ENCODE results near the gene PUM1. TPM values are rescaled to one million over a fixed set of nuclear protein-coding genes. Genes with fewer than 3 reads are reported as not detected.
A peak's percentile ranks its signal among the peaks of the same experiment; 100 is the strongest.

Gene PUM1
- 73.6 TPM for polyA plus RNA-seq (2013, experiment 1 of 2)
- 75.2 TPM for polyA plus RNA-seq (2013, experiment 2 of 2)

DNA sequence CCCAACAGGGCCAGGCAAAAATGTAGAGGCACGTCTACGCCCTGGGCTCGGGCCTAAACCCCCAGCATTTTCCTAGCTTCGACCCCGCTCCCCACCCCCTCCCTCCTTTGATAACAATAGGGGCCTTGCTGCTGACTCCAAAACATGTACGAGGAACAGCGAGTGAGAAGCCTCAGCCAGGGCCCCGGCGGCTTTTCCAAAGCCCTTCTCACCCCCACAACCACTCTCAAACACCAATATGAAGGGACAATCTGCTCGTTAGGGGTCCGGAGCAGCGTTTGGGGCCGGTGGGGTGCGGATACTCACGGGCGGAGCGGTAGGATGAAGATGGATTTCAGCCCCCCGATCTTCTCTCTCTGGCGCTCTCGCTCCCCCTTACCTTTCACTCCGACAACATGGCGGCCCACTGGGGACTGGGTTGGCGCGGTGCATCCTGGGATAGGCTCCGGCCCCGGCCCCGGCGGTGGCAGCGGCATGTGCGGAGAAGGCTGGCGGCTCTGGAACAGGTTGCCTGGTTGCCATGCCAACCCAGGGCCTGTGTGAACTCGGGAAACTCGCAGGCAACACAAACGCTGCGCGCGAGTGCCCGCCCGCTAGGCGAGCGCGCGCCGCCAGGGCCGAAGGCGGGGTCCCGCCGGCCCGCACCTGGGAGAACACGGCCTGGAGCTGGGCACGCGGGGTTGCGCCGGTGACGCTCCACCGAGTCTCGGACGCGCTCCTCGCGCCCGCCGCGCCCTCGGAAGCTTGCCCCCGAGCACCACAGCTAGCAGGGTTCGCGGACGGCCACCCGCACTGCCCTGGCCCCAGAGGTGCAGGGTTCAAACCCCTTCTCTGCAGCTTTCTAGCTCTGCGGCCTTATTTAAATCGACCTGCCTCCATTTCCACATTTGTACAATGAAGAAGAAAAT is at the start of gene PUM1:
PUM1 (minus strand) TSS at position 408 of the 908 bp plus-strand sequence. CDS start 6,151 bp downstream, outside the sequence.
- Histone ChIP-seq H3K4me3 (ENCODE audit: low read length in 2 of 2) (peak within 1 kb of the TSS; percentile 73 to 85), H3K27me3 (ENCODE audit: control insufficient read depth in 3 of 3, insufficient read depth in 3 of 3, low read depth in 1 of 3, low read length in 3 of 3) (no peaks in the 10 kb centered on the region), H2AK5ac (ENCODE audit: low read depth, low read length) (peak within 1 kb of the TSS; percentile 85), H2BK120ac (ENCODE audit: low read depth, low read length) (peak within 1 kb of the TSS; percentile 81), H3K4ac (ENCODE audit: low read length) (no peak within 1 kb of the TSS), H2BK5ac (ENCODE audit: low read length) (peak within 1 kb of the TSS; percentile 93), H2BK15ac (ENCODE audit: low read length) (peak within 1 kb of the TSS; percentile 45), H3K9me3 (replicated peaks in 1 of 2; ENCODE audit: control insufficient read depth in 2 of 2, insufficient read depth in 1 of 2, low read depth in 1 of 2, low read length in 2 of 2) (no peaks in the 10 kb centered on the region), H3K4me2 (ENCODE audit: insufficient read depth, low read length, poor library complexity, severe bottlenecking) (peak within 1 kb of the TSS; percentile 77), H3K4me1 (ENCODE audit: control insufficient read depth in 2 of 2, insufficient read depth in 1 of 2, low read depth in 1 of 2, low read length in 2 of 2) (peaks cover 0 to 2% of the 10 kb centered on the region in 2 donors), H3K27ac (replicated peaks; ENCODE audit: low read length) (peak within 1 kb of the TSS; percentile 98), H2BK12ac (ENCODE audit: low read length) (peak within 1 kb of the TSS; percentile 73), H3K9ac (ENCODE audit: low read depth, low read length, poor library complexity) (peak within 1 kb of the TSS; percentile 88), H3K79me1 (ENCODE audit: low read depth, low read length) (no peaks in the 10 kb centered on the region), H4K8ac (ENCODE audit: low read depth, low read length) (peak within 1 kb of the TSS; percentile 82), H2AFZ (ENCODE audit: low read length) (peak within 1 kb of the TSS; percentile 97), H3K23ac (ENCODE audit: low read depth, low read length, poor library complexity) (peak within 1 kb of the TSS; percentile 80), H3K18ac (ENCODE audit: low read length) (peak within 1 kb of the TSS; percentile 99), H3K36me3 (replicated peaks in 1 of 2; ENCODE audit: control insufficient read depth in 2 of 2, insufficient read depth in 2 of 2, low read length in 2 of 2) (peaks cover 0 to 20% of the 10 kb centered on the region in 2 donors), H3K14ac (ENCODE audit: low read length) (peak within 1 kb of the TSS; percentile 82), H4K91ac (ENCODE audit: low read depth, low read length, poor library complexity) (peak within 1 kb of the TSS; percentile 92)
- peak; percentile 98 for DNase-seq (ENCODE audit: low spot score)
- no CpG with 5 or more reads among the region's 72 CpGs for WGBS, 2 donors (ENCODE audit: extremely low coverage in 2 of 2, insufficient read length in 2 of 2, insufficient replicate concordance in 1 of 2)

DNA sequence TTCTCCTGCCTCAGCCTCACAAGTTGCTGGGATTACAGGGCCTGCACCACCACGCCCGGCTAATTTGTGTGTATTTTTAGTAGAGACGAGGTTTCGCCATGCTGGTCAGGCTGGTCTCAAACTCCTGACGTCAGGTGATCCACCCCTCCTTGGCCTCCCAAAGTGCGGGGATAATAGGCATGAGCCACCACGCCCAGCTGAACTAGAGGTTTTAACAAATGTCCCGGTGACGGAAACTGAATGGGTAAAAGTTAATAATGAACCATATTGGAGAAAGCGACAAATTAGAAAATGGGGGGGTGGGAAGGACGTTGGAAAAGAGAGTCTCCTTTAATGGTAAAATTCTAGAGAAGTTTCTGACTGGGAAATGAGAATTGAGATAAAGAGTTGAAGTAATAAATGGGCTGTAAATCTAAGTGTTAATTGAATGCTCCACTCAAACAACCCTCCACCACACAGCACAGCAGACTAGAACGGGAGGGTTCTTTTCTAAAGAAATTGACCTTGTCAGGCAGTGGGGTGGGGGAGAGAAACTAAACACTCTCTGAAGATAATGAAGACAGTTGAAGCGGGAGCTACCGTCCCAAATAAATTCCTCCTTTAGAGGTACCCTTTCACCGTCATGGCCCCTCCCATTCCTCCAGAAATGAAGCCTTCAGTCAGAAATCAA is 46.9 kb upstream of the PUM1 start:
- no peak overlapping the region for H3K4me3 ChIP-seq (ENCODE audit: low read length in 2 of 2)
- H3K18ac ChIP-seq (ENCODE audit: low read length): no peak overlapping the region
- H3K36me3 ChIP-seq (replicated peaks in 1 of 2; ENCODE audit: control insufficient read depth in 2 of 2, insufficient read depth in 2 of 2, low read length in 2 of 2): no peaks in the 10 kb centered on the region
- H3K4me1 ChIP-seq (ENCODE audit: control insufficient read depth in 2 of 2, insufficient read depth in 1 of 2, low read depth in 1 of 2, low read length in 2 of 2): peaks cover 6 to 10% of the 10 kb centered on the region in 2 donors
- H3K27me3 ChIP-seq (ENCODE audit: control insufficient read depth in 3 of 3, insufficient read depth in 3 of 3, low read depth in 1 of 3, low read length in 3 of 3): no peaks in the 10 kb centered on the region
- H2BK5ac ChIP-seq (ENCODE audit: low read length): no peak overlapping the region
- H4K91ac ChIP-seq (ENCODE audit: low read depth, low read length, poor library complexity): no peak overlapping the region
- H3K9ac ChIP-seq (ENCODE audit: low read depth, low read length, poor library complexity): no peak overlapping the region
- H3K14ac ChIP-seq (ENCODE audit: low read length): no peak overlapping the region
- no peaks in the 10 kb centered on the region for H3K9me3 ChIP-seq (replicated peaks in 1 of 2; ENCODE audit: control insufficient read depth in 2 of 2, insufficient read depth in 1 of 2, low read depth in 1 of 2, low read length in 2 of 2)
- H3K27ac ChIP-seq (replicated peaks; ENCODE audit: low read length): no peak overlapping the region
- H2AFZ ChIP-seq (ENCODE audit: low read length): peak overlapping the region; percentile 25
- H2BK12ac ChIP-seq (ENCODE audit: low read length): no peak overlapping the region
- H2AK5ac ChIP-seq (ENCODE audit: low read depth, low read length): no peak overlapping the region
- DNase-seq (ENCODE audit: low spot score): no peak
- H3K4ac ChIP-seq (ENCODE audit: low read length): no peak overlapping the region
- no peak overlapping the region for H3K23ac ChIP-seq (ENCODE audit: low read depth, low read length, poor library complexity)
- H3K79me1 ChIP-seq (ENCODE audit: low read depth, low read length): no peaks in the 10 kb centered on the region
- no peak overlapping the region for H3K4me2 ChIP-seq (ENCODE audit: insufficient read depth, low read length, poor library complexity, severe bottlenecking)
- no peak overlapping the region for H2BK120ac ChIP-seq (ENCODE audit: low read depth, low read length)
- no peak overlapping the region for H4K8ac ChIP-seq (ENCODE audit: low read depth, low read length)
- no peak overlapping the region for H2BK15ac ChIP-seq (ENCODE audit: low read length)
- WGBS, 2 donors (ENCODE audit: extremely low coverage in 2 of 2, insufficient read length in 2 of 2, insufficient replicate concordance in 1 of 2): 100% methylated on average over 2 of the region's 15 CpGs; no CpG with 5 or more reads in 1 of the 2 donors

DNA sequence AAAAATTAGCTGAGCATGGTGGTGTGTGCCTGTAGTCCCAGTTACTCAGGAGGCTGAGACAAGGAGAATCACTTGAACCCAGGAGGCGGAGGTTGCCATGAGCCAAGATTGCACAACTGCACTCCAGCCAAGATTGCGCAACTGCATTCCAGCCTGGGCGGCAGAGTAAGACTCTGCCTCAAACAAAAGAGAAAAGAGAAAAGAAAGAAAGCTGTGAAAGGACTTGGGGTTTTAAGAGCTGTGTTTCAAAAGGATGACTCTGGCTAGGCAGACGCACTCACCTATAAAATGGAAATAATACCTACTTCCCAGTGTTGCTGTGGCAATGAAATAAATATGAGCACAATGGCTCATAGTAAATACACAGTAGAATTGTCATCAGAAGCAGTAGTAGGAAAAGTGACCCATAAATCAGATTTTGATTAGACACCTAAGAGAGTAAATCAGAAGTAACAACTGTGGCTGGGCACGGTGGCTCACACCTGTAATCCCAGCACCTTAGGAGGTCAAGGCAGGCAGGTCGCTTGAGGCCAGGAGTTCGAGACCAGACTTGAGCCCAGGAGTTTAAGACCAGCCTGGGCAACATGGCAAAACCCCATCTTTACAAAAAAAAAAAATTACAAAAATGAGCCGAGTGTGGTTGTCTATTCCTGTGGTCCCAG is 45.9 kb upstream of the PUM1 start:
- no peaks in the 10 kb centered on the region for H3K27me3 ChIP-seq (ENCODE audit: control insufficient read depth in 3 of 3, insufficient read depth in 3 of 3, low read depth in 1 of 3, low read length in 3 of 3)

More for the DNA sequence above, 45.9 kb upstream of the PUM1 start:
- peaks cover 6 to 10% of the 10 kb centered on the region in 2 donors for H3K4me1 ChIP-seq (ENCODE audit: control insufficient read depth in 2 of 2, insufficient read depth in 1 of 2, low read depth in 1 of 2, low read length in 2 of 2)
- H2AFZ ChIP-seq (ENCODE audit: low read length): no peak overlapping the region
- no peak overlapping the region for H3K27ac ChIP-seq (replicated peaks; ENCODE audit: low read length)
- H3K4ac ChIP-seq (ENCODE audit: low read length): no peak overlapping the region
- H2BK15ac ChIP-seq (ENCODE audit: low read length): no peak overlapping the region
- no CpG with 5 or more reads among the region's 8 CpGs for WGBS, 2 donors (ENCODE audit: extremely low coverage in 2 of 2, insufficient read length in 2 of 2, insufficient replicate concordance in 1 of 2)
- no peak overlapping the region for H3K9ac ChIP-seq (ENCODE audit: low read depth, low read length, poor library complexity)
- H2AK5ac ChIP-seq (ENCODE audit: low read depth, low read length): no peak overlapping the region
- H2BK120ac ChIP-seq (ENCODE audit: low read depth, low read length): no peak overlapping the region
- peak; percentile 38 for DNase-seq (ENCODE audit: low spot score)
- H2BK12ac ChIP-seq (ENCODE audit: low read length): no peak overlapping the region
- no peaks in the 10 kb centered on the region for H3K9me3 ChIP-seq (replicated peaks in 1 of 2; ENCODE audit: control insufficient read depth in 2 of 2, insufficient read depth in 1 of 2, low read depth in 1 of 2, low read length in 2 of 2)
- no peak overlapping the region for H3K4me2 ChIP-seq (ENCODE audit: insufficient read depth, low read length, poor library complexity, severe bottlenecking)
- no peak overlapping the region for H2BK5ac ChIP-seq (ENCODE audit: low read length)
- H4K91ac ChIP-seq (ENCODE audit: low read depth, low read length, poor library complexity): no peak overlapping the region
- H4K8ac ChIP-seq (ENCODE audit: low read depth, low read length): no peak overlapping the region
- H3K79me1 ChIP-seq (ENCODE audit: low read depth, low read length): no peaks in the 10 kb centered on the region
- no peaks in the 10 kb centered on the region for H3K36me3 ChIP-seq (replicated peaks in 1 of 2; ENCODE audit: control insufficient read depth in 2 of 2, insufficient read depth in 2 of 2, low read length in 2 of 2)
- no peak overlapping the region for H3K14ac ChIP-seq (ENCODE audit: low read length)
- H3K4me3 ChIP-seq (ENCODE audit: low read length in 2 of 2): no peak overlapping the region
- no peak overlapping the region for H3K23ac ChIP-seq (ENCODE audit: low read depth, low read length, poor library complexity)
- no peak overlapping the region for H3K18ac ChIP-seq (ENCODE audit: low read length)
